ENCODE data around the gene TBC1D9B.

Gene TBC1D9B

GRCh38 chr5:179900711-179901110 lies 7.0 kb downstream of the TBC1D9B start:
- Histone ChIP-seq H3K9me3 (ENCODE audit: insufficient read depth, low read length) (no peaks in the 10 kb centered on the region), H3K9ac (ENCODE audit: low read length) (no peak overlapping the region), H3K79me2 (ENCODE audit: low read length) (peaks cover 37% of the 10 kb centered on the region), H3K36me3 (replicated peaks; ENCODE audit: low read depth, low read length) (peaks cover 66% of the 10 kb centered on the region), H3K4me3 (ENCODE audit: low read length) (no peak overlapping the region), H2AFZ (ENCODE audit: low read depth, low read length) (no peak overlapping the region), H3K27me3 (ENCODE audit: low read depth, low read length) (no peaks in the 10 kb centered on the region), H3K4me2 (ENCODE audit: low read length) (no peak overlapping the region), H3K27ac (ENCODE audit: low read length) (no peak overlapping the region), H3K4me1 (ENCODE audit: low read length) (no peaks in the 10 kb centered on the region), H4K20me1 (ENCODE audit: insufficient read depth, low read length) (peaks cover 10% of the 10 kb centered on the region)
- TF ChIP-seq EZH2phosphoT487 (IDR thresholded peaks at IDR 0.05; ENCODE audit: low read depth): no peak
- TF ChIP-seq CTCF (IDR thresholded peaks at IDR 0.05; ENCODE audit: low read depth, low read length): no peak

- Histone ChIP-seq H3K9me3 (ENCODE audit: insufficient read depth, low read length) (no peaks in the 10 kb centered on the region), H3K9ac (ENCODE audit: low read length) (no peak overlapping the region), H3K4me3 (ENCODE audit: low read length) (no peak overlapping the region), H3K36me3 (replicated peaks; ENCODE audit: low read depth, low read length) (peaks cover 66% of the 10 kb centered on the region), H3K27ac (ENCODE audit: low read length) (no peak overlapping the region), H3K4me2 (ENCODE audit: low read length) (no peak overlapping the region), H3K27me3 (ENCODE audit: low read depth, low read length) (no peaks in the 10 kb centered on the region), H3K79me2 (ENCODE audit: low read length) (peaks cover 32% of the 10 kb centered on the region), H4K20me1 (ENCODE audit: insufficient read depth, low read length) (peaks cover 10% of the 10 kb centered on the region), H2AFZ (ENCODE audit: low read depth, low read length) (no peak overlapping the region), H3K4me1 (ENCODE audit: low read length) (no peaks in the 10 kb centered on the region)
- TF ChIP-seq CTCF (IDR thresholded peaks at IDR 0.05; ENCODE audit: low read depth, low read length) (no peak), EZH2phosphoT487 (IDR thresholded peaks at IDR 0.05; ENCODE audit: low read depth) (no peak)
Measured at GRCh38 chr5:179900206-179900605, 7.5 kb downstream of the TBC1D9B start.

GRCh38 chr5:179895861-179896260 lies 11.8 kb downstream of the TBC1D9B start:
- Histone ChIP-seq H2AFZ (ENCODE audit: low read depth, low read length) (no peak overlapping the region), H3K36me3 (replicated peaks; ENCODE audit: low read depth, low read length) (peaks cover 66% of the 10 kb centered on the region), H3K27ac (ENCODE audit: low read length) (no peak overlapping the region), H3K9me3 (ENCODE audit: insufficient read depth, low read length) (no peaks in the 10 kb centered on the region), H3K27me3 (ENCODE audit: low read depth, low read length) (no peaks in the 10 kb centered on the region), H3K79me2 (ENCODE audit: low read length) (peaks cover 3% of the 10 kb centered on the region; the same call in 1 of the 2 replicates), H3K4me3 (ENCODE audit: low read length) (no peak overlapping the region), H3K4me2 (ENCODE audit: low read length) (no peak overlapping the region), H3K9ac (ENCODE audit: low read length) (no peak overlapping the region), H4K20me1 (ENCODE audit: insufficient read depth, low read length) (peaks cover 5% of the 10 kb centered on the region), H3K4me1 (ENCODE audit: low read length) (no peaks in the 10 kb centered on the region)
- TF ChIP-seq EZH2phosphoT487 (IDR thresholded peaks at IDR 0.05; ENCODE audit: low read depth): no peak
- TF ChIP-seq CTCF (IDR thresholded peaks at IDR 0.05; ENCODE audit: low read depth, low read length): no peak

- H3K9ac ChIP-seq (ENCODE audit: low read length): no peak overlapping the region
- no peaks in the 10 kb centered on the region for H3K9me3 ChIP-seq (ENCODE audit: insufficient read depth, low read length)
- H3K27ac ChIP-seq (ENCODE audit: low read length): no peak overlapping the region
- H3K4me1 ChIP-seq (ENCODE audit: low read length): no peaks in the 10 kb centered on the region
- no peaks in the 10 kb centered on the region for H3K27me3 ChIP-seq (ENCODE audit: low read depth, low read length)
- no peak overlapping the region for H3K4me3 ChIP-seq (ENCODE audit: low read length)
- peaks cover 73% of the 10 kb centered on the region for H3K36me3 ChIP-seq (replicated peaks; ENCODE audit: low read depth, low read length)
- H3K79me2 ChIP-seq (ENCODE audit: low read length): no peaks in the 10 kb centered on the region
- H2AFZ ChIP-seq (ENCODE audit: low read depth, low read length): no peak overlapping the region
- TF ChIP-seq EZH2phosphoT487 (IDR thresholded peaks at IDR 0.05; ENCODE audit: low read depth): no peak
- TF ChIP-seq CTCF (IDR thresholded peaks at IDR 0.05; ENCODE audit: low read depth, low read length): no peak
- H3K4me2 ChIP-seq (ENCODE audit: low read length): no peak overlapping the region
- H4K20me1 ChIP-seq (ENCODE audit: insufficient read depth, low read length): no peaks in the 10 kb centered on the region
Measured at GRCh38 chr5:179893958-179894895, 13.5 kb downstream of the TBC1D9B start.
